Central memory CD8-positive, alpha-beta T cell (primary cell): ENCODE results near the gene TMSB15B.
"Not testable (repeated sequence)": the region's sequence is repeated elsewhere in the genome, so short reads cannot be mapped to it uniquely, and the experiment has no call there.

Experiments
- ATAC-seq: fragments of 150-1000 bp; cut with Tn5 transposase; replicated peaks from 2 replicates; pipeline ENCODE4 v1.10.0; 2022; ENCODE audit warnings: mild to moderate bottlenecking, moderate FRiP score, moderate number of reproducible peaks; ENCODE audit not compliant: poor library complexity, severe bottlenecking; ENCODE audit errors: extremely low read depth
- DNase-seq, 2 donors: peaks; one replicate each; pipeline ENCODE4 v3.0.0; 2021; ENCODE audit warnings: low spot score in 2 of 2
- H3K27ac Mint-ChIP-seq: one replicate; pipeline ENCODE4 v1.8.0; 2022; ENCODE audit warnings: low read depth, mild to moderate bottlenecking, moderate library complexity, mixed read lengths
- H3K27me3 Mint-ChIP-seq: one replicate; pipeline ENCODE4 v1.8.0; 2022; ENCODE audit warnings: mixed read lengths
- H3K36me3 Mint-ChIP-seq: one replicate; pipeline ENCODE4 v1.8.0; 2022; ENCODE audit warnings: mild to moderate bottlenecking, moderate library complexity, mixed read lengths; ENCODE audit not compliant: insufficient read depth
- H3K4me1 Mint-ChIP-seq: one replicate; pipeline ENCODE4 v1.8.0; 2022; ENCODE audit warnings: mixed read lengths
- H3K4me3 Mint-ChIP-seq: one replicate; pipeline ENCODE4 v1.8.0; 2022; ENCODE audit warnings: mild to moderate bottlenecking, moderate library complexity, mixed read lengths
- H3K9me3 Mint-ChIP-seq: one replicate; pipeline ENCODE4 v1.8.0; 2022; ENCODE audit warnings: mixed read lengths

Gene TMSB15B

GRCh38 chrX:103962411-103963278, at the start of gene TMSB15B:
Gene TMSB15B, plus strand, starts transcription at chrX:103962627.
- H3K27me3 Mint-ChIP-seq, H3K4me3 Mint-ChIP-seq, H3K9me3 Mint-ChIP-seq, H3K27ac Mint-ChIP-seq, DNase-seq, H3K36me3 Mint-ChIP-seq, H3K4me1 Mint-ChIP-seq: not testable (repeated sequence)
- ATAC-seq = peak; percentile 85

DNA sequence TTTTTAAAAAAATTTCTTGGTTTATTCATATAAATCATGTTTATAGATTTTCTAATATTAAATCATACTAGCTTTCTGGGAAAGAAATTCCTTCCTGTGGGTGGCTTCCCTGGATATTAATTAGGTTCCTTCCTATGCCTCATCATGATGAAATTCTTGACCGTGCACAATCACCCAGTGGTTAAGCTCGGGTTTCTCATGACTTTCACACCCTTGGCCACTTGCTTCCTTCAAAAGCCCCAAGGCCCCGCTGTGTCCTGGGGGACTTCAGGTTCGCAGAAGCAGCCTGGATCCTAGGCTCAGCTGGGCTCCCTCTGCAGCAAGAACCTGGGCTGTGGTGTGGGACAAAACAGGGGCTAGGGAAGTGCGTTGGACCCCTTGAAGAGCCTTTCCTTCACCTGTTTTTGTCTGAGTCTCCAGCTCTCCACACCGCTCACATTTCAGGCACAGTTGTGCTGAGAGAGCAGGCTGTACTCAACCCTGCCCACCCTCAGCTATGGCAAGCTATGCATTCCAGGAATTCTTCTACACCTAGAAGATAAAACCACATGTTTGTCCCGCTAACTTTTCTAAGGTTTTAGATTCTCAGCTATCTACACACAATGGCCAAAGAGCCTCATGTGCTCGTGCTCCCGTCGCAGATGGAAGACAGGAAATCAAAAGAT, 48.9 kb upstream of the TMSB15B start:
- Mint-ChIP-seq H3K27ac (no peak overlapping the region), H3K27me3 (no peaks in the 10 kb centered on the region), H3K4me1 (peaks cover 9% of the 10 kb centered on the region), H3K4me3 (no peak overlapping the region), H3K36me3 (no peaks in the 10 kb centered on the region), H3K9me3 (no peaks in the 10 kb centered on the region)
- DNase-seq = no peak
- ATAC-seq = no peak

GRCh38 chrX:103918050-103918449, 44.4 kb upstream of the TMSB15B start:
- ATAC-seq = peak; percentile 34
- Mint-ChIP-seq H3K36me3 (no peaks in the 10 kb centered on the region), H3K9me3 (no peaks in the 10 kb centered on the region), H3K4me1 (peaks cover 27% of the 10 kb centered on the region), H3K27me3 (no peaks in the 10 kb centered on the region), H3K4me3 (peak overlapping the region; percentile 94), H3K27ac (peak overlapping the region; percentile 85)
- peak in 1 of 2 donors; percentile 15 for DNase-seq

DNA sequence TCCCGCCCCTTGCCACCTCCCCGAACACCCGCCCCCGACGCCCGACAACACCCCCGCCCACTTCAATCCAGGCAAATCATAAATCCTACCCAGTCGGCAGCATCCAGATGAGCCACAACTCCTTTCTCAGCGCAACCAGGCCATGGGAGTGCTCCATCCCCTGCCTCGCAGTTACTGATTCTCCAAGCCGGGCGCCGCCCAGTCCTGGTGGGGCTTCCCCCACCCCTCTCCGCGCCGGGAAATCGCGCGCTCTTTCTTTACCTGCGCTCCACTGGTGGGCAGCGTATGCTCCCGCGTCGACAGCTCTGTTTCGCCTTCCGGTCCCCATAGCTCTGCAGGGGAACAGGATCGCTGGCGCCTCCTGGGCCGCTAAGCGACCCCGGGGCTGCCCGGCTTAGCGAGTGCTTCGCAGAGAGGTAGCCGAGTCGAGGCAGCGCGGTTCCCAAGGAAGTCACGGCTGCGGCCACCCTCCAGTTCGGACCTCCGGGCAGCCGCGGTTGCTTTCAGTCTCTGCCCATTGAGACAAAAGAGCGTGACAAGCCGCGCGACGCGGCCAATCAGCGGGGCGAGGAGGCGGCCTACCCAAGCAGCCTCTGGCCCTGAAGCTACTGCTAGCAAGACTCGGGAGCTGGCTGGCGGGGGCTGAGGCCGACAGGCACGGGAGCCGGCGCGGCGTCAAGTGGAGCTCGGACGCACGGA, 43.7 kb upstream of the TMSB15B start:
- H3K4me3 Mint-ChIP-seq = peak overlapping the region; percentile 94
- peak; percentile 16 to 22 for DNase-seq

DNA sequence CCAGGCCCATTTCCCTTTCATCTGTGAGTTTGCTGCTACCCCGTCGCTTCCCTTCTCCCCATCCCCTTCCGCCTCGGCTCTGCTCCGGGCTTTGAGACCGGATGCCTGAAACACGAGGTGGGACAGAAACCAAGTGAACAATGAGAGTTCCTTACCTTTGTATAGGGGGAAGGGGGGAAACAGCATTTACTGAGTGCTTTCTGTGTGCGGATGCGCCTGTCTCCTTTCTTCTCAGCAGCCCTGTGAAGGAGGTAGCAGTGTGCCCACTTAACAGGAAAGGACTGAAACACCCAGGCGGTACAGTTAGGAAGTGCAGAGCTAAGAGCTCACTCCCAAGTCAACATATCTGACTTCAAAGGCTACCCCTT, 43.2 kb upstream of the TMSB15B start:
- DNase-seq = no peak
- peak overlapping the region; percentile 85 for H3K27ac Mint-ChIP-seq
- no peaks in the 10 kb centered on the region for H3K9me3 Mint-ChIP-seq
- peak; percentile 73 for ATAC-seq
- H3K27me3 Mint-ChIP-seq = no peaks in the 10 kb centered on the region
- peak overlapping the region; percentile 94 for H3K4me3 Mint-ChIP-seq
- H3K4me1 Mint-ChIP-seq = peaks cover 31% of the 10 kb centered on the region
- H3K36me3 Mint-ChIP-seq = no peaks in the 10 kb centered on the region

More for the DNA sequence above, 43.7 kb upstream of the TMSB15B start:
- H3K4me1 Mint-ChIP-seq = peaks cover 27% of the 10 kb centered on the region
- H3K27me3 Mint-ChIP-seq = no peaks in the 10 kb centered on the region
- H3K27ac Mint-ChIP-seq = peak overlapping the region; percentile 85
- no peaks in the 10 kb centered on the region for H3K9me3 Mint-ChIP-seq
- H3K36me3 Mint-ChIP-seq = no peaks in the 10 kb centered on the region
- ATAC-seq = peak; percentile 69

DNA sequence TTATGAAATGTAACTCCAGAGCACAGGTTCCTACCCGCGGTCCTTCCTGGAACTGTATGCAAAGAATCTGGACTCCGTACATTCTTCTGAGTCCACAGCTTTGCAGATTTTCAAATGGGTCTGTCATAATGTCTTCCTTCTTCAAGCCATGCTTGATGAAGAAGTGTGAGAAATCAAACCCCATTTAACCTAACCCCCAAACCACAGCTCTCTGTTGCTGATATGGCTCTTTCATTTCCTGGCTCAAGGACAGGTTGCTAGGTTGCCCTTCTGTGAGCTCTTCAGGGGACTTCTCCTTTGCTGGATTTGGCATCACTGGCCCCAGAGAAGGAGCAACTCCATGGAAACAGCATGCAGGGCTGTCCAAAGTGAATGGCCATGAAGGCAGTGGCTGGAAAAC, 41.9 kb upstream of the TMSB15B start:
- ATAC-seq = peak; percentile 47
- H3K27ac Mint-ChIP-seq, H3K27me3 Mint-ChIP-seq, H3K36me3 Mint-ChIP-seq, DNase-seq, H3K9me3 Mint-ChIP-seq: not testable (repeated sequence)
- peaks cover 36% of the 10 kb centered on the region for H3K4me1 Mint-ChIP-seq
- H3K4me3 Mint-ChIP-seq = peak overlapping the region; percentile 94

GRCh38 chrX:103927030-103927429, 35.4 kb upstream of the TMSB15B start:
- no peak overlapping the region for H3K27ac Mint-ChIP-seq

DNA sequence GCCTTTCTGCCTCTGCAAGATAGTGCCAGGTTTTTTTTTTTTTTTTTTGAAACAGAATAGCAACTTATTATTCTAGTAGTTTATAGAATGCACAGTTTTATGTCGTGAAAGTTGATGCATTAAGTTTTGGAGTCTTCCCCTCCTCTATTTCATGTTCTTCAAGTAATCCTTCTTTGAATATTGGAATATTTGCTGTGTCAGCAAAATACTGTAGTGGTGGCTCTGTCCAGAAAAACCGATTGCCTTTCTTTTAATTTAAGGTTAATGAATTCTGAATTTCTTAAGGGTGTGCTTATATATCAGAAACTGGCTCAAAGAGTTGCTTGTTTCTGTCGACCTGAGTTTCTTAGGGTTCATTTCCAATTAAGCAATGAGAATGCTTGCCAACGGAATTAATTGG, 34.8 kb upstream of the TMSB15B start:
- Mint-ChIP-seq H3K4me1 (peaks cover 23% of the 10 kb centered on the region), H3K27ac (no peak overlapping the region), H3K27me3 (no peaks in the 10 kb centered on the region)

More at GRCh38 chrX:103927030-103927429, 35.4 kb upstream of the TMSB15B start:
- peaks cover 23% of the 10 kb centered on the region for H3K4me1 Mint-ChIP-seq
- no peaks in the 10 kb centered on the region for H3K9me3 Mint-ChIP-seq
- H3K36me3 Mint-ChIP-seq = peaks cover 2% of the 10 kb centered on the region
- H3K4me3 Mint-ChIP-seq = no peak overlapping the region
- H3K27me3 Mint-ChIP-seq = no peaks in the 10 kb centered on the region
- DNase-seq (no peak), ATAC-seq (no peak)

DNA sequence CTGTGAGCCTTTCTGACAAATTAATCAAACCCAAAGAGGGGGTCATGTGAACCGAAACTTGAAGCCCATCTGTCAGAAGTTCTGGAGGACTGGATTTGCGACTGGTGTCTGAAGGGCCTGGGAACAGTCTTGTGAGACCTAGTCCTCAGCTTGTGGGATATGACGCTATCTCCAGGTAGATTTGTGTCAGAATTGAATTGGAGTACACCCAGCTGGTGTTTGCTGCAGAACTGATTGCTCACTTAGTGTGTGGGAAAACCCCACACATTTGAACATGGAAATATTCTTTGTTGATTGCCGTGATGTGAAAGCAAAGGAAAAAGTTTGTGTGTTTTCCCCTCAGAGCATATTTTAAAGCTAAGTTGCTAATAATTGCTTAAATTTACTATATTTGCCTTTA, 30.3 kb upstream of the TMSB15B start:
- Mint-ChIP-seq H3K4me3 (no peak overlapping the region), H3K27ac (no peak overlapping the region), H3K27me3 (no peaks in the 10 kb centered on the region), H3K4me1 (peaks cover 15% of the 10 kb centered on the region), H3K36me3 (no peaks in the 10 kb centered on the region), H3K9me3 (no peaks in the 10 kb centered on the region)
- ATAC-seq (no peak), DNase-seq (no peak)

More for the DNA sequence above, 34.8 kb upstream of the TMSB15B start:
- Mint-ChIP-seq H3K36me3 (peaks cover 2% of the 10 kb centered on the region), H3K4me3 (no peak overlapping the region), H3K9me3 (no peaks in the 10 kb centered on the region)
- no peak for DNase-seq
- ATAC-seq = no peak

DNA sequence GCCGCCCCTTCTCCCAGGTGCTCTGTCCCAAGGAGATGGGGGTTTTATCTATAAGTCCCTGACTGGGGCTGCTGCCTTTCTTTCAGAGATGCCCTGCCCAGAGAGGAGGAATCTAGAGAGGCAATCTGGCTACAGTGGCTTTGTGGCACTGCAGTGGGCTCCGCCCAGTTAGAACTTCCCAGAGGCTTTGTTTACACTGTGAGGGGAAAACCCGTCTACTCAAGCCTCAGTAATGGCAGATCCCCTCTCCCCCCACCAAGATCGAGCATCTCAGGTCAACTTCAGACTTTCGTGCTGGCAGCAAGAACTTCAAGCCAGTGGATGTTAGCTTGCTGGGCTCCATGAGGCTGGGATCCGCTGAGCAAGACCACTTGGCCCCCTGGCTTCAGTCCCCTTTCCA, 22.2 kb upstream of the TMSB15B start:
- H3K27me3 Mint-ChIP-seq, ATAC-seq, DNase-seq, H3K4me3 Mint-ChIP-seq, H3K36me3 Mint-ChIP-seq, H3K27ac Mint-ChIP-seq, H3K9me3 Mint-ChIP-seq: not testable (repeated sequence)
- H3K4me1 Mint-ChIP-seq = peaks cover 18% of the 10 kb centered on the region

DNA sequence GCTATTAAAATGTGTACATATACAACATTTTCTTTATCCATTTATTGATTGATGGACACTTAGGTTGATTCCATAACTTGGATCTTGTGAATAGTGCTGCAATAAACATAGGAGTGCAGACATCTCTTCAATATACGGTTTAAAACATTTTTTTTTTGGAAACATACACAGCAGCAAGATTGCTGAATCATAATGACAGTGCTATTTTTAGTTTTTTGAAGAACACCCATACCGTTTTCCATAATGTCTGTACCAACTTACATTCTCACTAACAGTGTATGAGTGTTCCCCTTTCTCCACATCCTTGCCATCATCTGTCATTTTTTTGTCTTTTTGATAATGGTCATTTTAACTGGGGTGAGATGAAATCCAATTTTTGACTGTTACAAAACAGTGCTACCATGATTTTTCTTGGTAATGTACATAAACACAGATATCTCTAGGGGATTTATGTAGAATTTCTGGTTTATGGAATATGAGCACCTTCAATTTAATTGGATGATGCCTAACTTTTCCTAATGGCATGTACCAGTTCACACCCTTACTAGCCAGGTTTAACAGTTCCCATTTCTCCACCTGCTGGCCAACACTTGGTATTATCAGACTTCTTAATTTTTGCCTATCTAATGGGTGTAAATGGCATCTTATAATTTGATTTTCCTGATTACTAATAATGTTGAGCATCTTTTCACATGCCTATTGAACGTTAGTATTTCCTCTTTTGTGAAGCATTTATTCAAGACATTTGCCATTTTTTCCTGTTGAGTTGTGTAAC, 21.0 kb upstream of the TMSB15B start:
- ATAC-seq (no peak), DNase-seq (no peak)
- H3K9me3 Mint-ChIP-seq = no peaks in the 10 kb centered on the region
- no peak overlapping the region for H3K27ac Mint-ChIP-seq
- H3K27me3 Mint-ChIP-seq = no peaks in the 10 kb centered on the region
- H3K4me1 Mint-ChIP-seq = peaks cover 18% of the 10 kb centered on the region
- H3K4me3 Mint-ChIP-seq = no peak overlapping the region
- peaks cover 4% of the 10 kb centered on the region for H3K36me3 Mint-ChIP-seq

- ATAC-seq (no peak), DNase-seq (no peak)
- Mint-ChIP-seq H3K4me1 (no peaks in the 10 kb centered on the region), H3K4me3 (no peak overlapping the region), H3K27ac (no peak overlapping the region), H3K27me3 (no peaks in the 10 kb centered on the region), H3K36me3 (no peaks in the 10 kb centered on the region), H3K9me3 (no peaks in the 10 kb centered on the region)
Measured at GRCh38 chrX:103949506-103949905, 12.9 kb upstream of the TMSB15B start.
